SK-N-SH treated with all-trans-retinoic acid at 6 μM for 48 hours (cell line): ENCODE measurements around the gene CPT1B.

ENCODE experiments used
- ARNTL ChIP-seq: fragments of 450-650 bp; formaldehyde crosslinking; IDR thresholded peaks from 2 replicates; pipeline ENCODE4 v1.5.0; 2020; ENCODE audit warnings: low read depth, mild to moderate bottlenecking, moderate library complexity, borderline replicate concordance
- ESRRG ChIP-seq: fragments of 250-450 bp; sonication (Bioruptor Pico); IDR thresholded peaks from 2 replicates; pipeline ENCODE4 v1.6.1; 2021; ENCODE audit warnings: mild to moderate bottlenecking
- PPARA ChIP-seq: fragments of 250-450 bp; sonication (Bioruptor Pico); IDR thresholded peaks from 2 replicates; pipeline ENCODE4 v1.5.0; 2020; ENCODE audit warnings: mild to moderate bottlenecking, borderline replicate concordance
- TOX ChIP-seq: fragments of 250-450 bp; sonication (Bioruptor Pico); IDR thresholded peaks from 2 replicates; pipeline ENCODE4 v1.8.0; 2021; ENCODE audit warnings: mild to moderate bottlenecking, moderate library complexity, borderline replicate concordance
- ZNF8 ChIP-seq: fragments of 450-650 bp; formaldehyde crosslinking; IDR thresholded peaks from 2 replicates; pipeline ENCODE4 v1.5.0; 2020; ENCODE audit warnings: mild to moderate bottlenecking, moderate library complexity
- TF ChIP-seq, protein P1 (sequence below): fragments of 250-450 bp; sonication (Bioruptor Pico); IDR thresholded peaks from 2 replicates; pipeline ENCODE4 v1.5.0; 2020; ENCODE audit warnings: mild to moderate bottlenecking, moderate library complexity
- TF ChIP-seq, protein P2 (sequence below): fragments of 250-450 bp; sonication (Bioruptor Pico); IDR thresholded peaks from 2 replicates; pipeline ENCODE4 v1.8.0; 2020; ENCODE audit warnings: mild to moderate bottlenecking, moderate library complexity, borderline replicate concordance
- TF ChIP-seq, protein P3 (sequence below): fragments of 250-450 bp; sonication (Bioruptor Pico); IDR thresholded peaks from 2 replicates; pipeline ENCODE4 v1.5.1; 2021; ENCODE audit warnings: mild to moderate bottlenecking, moderate library complexity
- TF ChIP-seq, protein P4 (sequence below): fragments of 250-450 bp; sonication (Bioruptor Pico); IDR thresholded peaks from 2 replicates; pipeline ENCODE4 v1.8.0; 2021; ENCODE audit warnings: low read depth, mild to moderate bottlenecking, moderate library complexity, borderline replicate concordance

DNA sequence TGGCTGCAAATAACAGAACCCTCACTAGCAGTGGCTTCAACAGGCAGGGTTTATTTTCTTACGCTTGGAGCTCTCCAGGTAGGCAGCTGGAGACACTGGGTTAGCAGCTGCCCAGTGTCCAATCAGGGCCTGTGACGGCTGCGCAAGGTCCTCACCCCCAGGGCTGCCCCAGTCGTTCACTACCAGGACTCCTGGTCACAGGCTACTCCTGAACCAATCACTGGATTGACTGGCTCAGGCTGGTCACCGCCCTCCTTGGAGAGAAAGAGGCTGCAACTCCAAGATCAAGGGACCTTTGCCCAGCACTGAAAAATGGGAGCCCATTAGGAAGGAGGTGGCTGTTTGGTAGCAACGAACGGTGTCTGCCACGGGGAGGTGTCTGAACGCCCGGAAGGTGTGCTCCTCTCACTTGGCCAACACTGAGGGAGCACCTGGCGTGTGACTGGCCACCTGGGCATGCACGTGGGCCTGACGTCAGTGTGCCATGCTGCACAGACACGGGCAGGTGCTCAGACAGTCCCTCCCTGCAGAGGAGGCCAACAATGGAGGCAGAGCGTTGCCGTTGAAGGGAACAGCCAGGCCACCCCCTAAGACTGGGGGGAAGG, 44.6 kb upstream of the CPT1B start:
- TF ChIP-seq, protein P1, sequence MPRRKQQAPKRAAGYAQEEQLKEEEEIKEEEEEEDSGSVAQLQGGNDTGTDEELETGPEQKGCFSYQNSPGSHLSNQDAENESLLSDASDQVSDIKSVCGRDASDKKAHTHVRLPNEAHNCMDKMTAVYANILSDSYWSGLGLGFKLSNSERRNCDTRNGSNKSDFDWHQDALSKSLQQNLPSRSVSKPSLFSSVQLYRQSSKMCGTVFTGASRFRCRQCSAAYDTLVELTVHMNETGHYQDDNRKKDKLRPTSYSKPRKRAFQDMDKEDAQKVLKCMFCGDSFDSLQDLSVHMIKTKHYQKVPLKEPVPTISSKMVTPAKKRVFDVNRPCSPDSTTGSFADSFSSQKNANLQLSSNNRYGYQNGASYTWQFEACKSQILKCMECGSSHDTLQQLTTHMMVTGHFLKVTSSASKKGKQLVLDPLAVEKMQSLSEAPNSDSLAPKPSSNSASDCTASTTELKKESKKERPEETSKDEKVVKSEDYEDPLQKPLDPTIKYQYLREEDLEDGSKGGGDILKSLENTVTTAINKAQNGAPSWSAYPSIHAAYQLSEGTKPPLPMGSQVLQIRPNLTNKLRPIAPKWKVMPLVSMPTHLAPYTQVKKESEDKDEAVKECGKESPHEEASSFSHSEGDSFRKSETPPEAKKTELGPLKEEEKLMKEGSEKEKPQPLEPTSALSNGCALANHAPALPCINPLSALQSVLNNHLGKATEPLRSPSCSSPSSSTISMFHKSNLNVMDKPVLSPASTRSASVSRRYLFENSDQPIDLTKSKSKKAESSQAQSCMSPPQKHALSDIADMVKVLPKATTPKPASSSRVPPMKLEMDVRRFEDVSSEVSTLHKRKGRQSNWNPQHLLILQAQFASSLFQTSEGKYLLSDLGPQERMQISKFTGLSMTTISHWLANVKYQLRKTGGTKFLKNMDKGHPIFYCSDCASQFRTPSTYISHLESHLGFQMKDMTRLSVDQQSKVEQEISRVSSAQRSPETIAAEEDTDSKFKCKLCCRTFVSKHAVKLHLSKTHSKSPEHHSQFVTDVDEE, result no peak
- TF ChIP-seq ARNTL (no peak), ESRRG (CRISPR knock-in tag) (no peak), PPARA (CRISPR knock-in tag) (no peak), ZNF8 (CRISPR knock-in tag) (no peak), TOX (no peak)
- TF ChIP-seq, protein P2, sequence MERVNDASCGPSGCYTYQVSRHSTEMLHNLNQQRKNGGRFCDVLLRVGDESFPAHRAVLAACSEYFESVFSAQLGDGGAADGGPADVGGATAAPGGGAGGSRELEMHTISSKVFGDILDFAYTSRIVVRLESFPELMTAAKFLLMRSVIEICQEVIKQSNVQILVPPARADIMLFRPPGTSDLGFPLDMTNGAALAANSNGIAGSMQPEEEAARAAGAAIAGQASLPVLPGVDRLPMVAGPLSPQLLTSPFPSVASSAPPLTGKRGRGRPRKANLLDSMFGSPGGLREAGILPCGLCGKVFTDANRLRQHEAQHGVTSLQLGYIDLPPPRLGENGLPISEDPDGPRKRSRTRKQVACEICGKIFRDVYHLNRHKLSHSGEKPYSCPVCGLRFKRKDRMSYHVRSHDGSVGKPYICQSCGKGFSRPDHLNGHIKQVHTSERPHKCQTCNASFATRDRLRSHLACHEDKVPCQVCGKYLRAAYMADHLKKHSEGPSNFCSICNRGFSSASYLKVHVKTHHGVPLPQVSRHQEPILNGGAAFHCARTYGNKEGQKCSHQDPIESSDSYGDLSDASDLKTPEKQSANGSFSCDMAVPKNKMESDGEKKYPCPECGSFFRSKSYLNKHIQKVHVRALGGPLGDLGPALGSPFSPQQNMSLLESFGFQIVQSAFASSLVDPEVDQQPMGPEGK (CRISPR knock-in tag), result no peak
- TF ChIP-seq, protein P3, sequence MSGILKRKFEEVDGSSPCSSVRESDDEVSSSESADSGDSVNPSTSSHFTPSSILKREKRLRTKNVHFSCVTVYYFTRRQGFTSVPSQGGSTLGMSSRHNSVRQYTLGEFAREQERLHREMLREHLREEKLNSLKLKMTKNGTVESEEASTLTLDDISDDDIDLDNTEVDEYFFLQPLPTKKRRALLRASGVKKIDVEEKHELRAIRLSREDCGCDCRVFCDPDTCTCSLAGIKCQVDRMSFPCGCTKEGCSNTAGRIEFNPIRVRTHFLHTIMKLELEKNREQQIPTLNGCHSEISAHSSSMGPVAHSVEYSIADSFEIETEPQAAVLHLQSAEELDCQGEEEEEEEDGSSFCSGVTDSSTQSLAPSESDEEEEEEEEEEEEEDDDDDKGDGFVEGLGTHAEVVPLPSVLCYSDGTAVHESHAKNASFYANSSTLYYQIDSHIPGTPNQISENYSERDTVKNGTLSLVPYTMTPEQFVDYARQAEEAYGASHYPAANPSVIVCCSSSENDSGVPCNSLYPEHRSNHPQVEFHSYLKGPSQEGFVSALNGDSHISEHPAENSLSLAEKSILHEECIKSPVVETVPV, result no peak
- TF ChIP-seq, protein P4, sequence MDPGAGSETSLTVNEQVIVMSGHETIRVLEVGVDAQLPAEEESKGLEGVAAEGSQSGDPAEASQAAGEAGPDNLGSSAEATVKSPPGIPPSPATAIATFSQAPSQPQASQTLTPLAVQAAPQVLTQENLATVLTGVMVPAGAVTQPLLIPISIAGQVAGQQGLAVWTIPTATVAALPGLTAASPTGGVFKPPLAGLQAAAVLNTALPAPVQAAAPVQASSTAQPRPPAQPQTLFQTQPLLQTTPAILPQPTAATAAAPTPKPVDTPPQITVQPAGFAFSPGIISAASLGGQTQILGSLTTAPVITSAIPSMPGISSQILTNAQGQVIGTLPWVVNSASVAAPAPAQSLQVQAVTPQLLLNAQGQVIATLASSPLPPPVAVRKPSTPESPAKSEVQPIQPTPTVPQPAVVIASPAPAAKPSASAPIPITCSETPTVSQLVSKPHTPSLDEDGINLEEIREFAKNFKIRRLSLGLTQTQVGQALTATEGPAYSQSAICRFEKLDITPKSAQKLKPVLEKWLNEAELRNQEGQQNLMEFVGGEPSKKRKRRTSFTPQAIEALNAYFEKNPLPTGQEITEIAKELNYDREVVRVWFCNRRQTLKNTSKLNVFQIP (CRISPR knock-in tag), result no peak
